GM18520 (cell line): ENCODE data around the gene HIVEP3.

Experiments used
- ATAC-seq: cut with Tn5 transposase; IDR thresholded peaks from one replicate; pipeline ENCODE4 v1.9.1; 2021; ENCODE audit not compliant: unreplicated experiment

HIVEP3 gene

GRCh38 chr1:41622402-41622801 is 296.3 kb downstream of the HIVEP3 start:
- ATAC-seq: no peak

- ATAC-seq: no peak
These were observed 296.9 kb downstream of the HIVEP3 start for GRCh38 chr1:41621791-41622190.

- no peak for ATAC-seq
These were observed 297.5 kb downstream of the HIVEP3 start for GRCh38 chr1:41621256-41621655.

- no peak for ATAC-seq
These were observed 298.2 kb downstream of the HIVEP3 start for GRCh38 chr1:41620365-41621169.

GRCh38 chr1:41619511-41620364 is 299.0 kb downstream of the HIVEP3 start:
- ATAC-seq: no peak

GRCh38 chr1:41618871-41619270 is 299.9 kb downstream of the HIVEP3 start:
- no peak for ATAC-seq

- ATAC-seq: no peak
These were observed 300.5 kb downstream of the HIVEP3 start for GRCh38 chr1:41618066-41618825.

- no peak for ATAC-seq
These were observed 301.4 kb downstream of the HIVEP3 start for GRCh38 chr1:41617336-41617735.

- ATAC-seq: no peak
These were observed 302.2 kb downstream of the HIVEP3 start for GRCh38 chr1:41616563-41616962.

GRCh38 chr1:41615981-41616380 is 302.7 kb downstream of the HIVEP3 start:
- ATAC-seq: no peak

- no peak for ATAC-seq
These were observed 303.4 kb downstream of the HIVEP3 start for GRCh38 chr1:41615316-41615715.

GRCh38 chr1:41614818-41615217 is 303.9 kb downstream of the HIVEP3 start:
- no peak for ATAC-seq

GRCh38 chr1:41613689-41614574 is 304.8 kb downstream of the HIVEP3 start:
- no peak for ATAC-seq

- ATAC-seq: no peak
These were observed 305.8 kb downstream of the HIVEP3 start for GRCh38 chr1:41612953-41613352.

GRCh38 chr1:41611932-41612450 is 306.7 kb downstream of the HIVEP3 start:
- no peak for ATAC-seq

- ATAC-seq: no peak
These were observed 307.4 kb downstream of the HIVEP3 start for GRCh38 chr1:41611068-41611931.

GRCh38 chr1:41610361-41610760 is 308.4 kb downstream of the HIVEP3 start:
- no peak for ATAC-seq

GRCh38 chr1:41609166-41609883 is 309.4 kb downstream of the HIVEP3 start:
- ATAC-seq: no peak

- no peak for ATAC-seq
These were observed 310.5 kb downstream of the HIVEP3 start for GRCh38 chr1:41608211-41608610.
